PFSK-1 (cell line): ENCODE measurements around the gene IFNGR2.

Source experiments
- FOXP2 ChIP-seq: optimal IDR thresholded peaks from 2 replicates; pipeline ENCODE3; 2011; ENCODE audit warnings: borderline replicate concordance, control low read depth, inconsistent platforms; ENCODE audit not compliant: insufficient read depth; ENCODE audit errors: extremely low read length, extremely low read depth
- POLR2AphosphoS5 ChIP-seq: IDR thresholded peaks from 2 replicates; pipeline ENCODE4 v1.6.1; 2012; ENCODE audit warnings: low read depth, mild to moderate bottlenecking, control low read depth, low read length, moderate library complexity
- SIN3A ChIP-seq: IDR thresholded peaks from 2 replicates; pipeline ENCODE4 v1.6.1; 2012; ENCODE audit warnings: mild to moderate bottlenecking, low read length, moderate library complexity, borderline replicate concordance; ENCODE audit not compliant: insufficient read depth
- TAF1 ChIP-seq: IDR thresholded peaks from 2 replicates; pipeline ENCODE4 v1.6.1; 2012; ENCODE audit warnings: low read length, control low read depth, borderline replicate concordance; ENCODE audit not compliant: insufficient read depth
- TF ChIP-seq, protein P1 (sequence below), 2 experiments: IDR thresholded peaks; 2 replicates each; pipeline versions ENCODE4 v1.6.1 to v1.8.0; 2011 to 2012; ENCODE audit warnings: low read depth in 2 of 2, low read length in 2 of 2, control low read depth in 1 of 2, inconsistent platforms in 1 of 2, mild to moderate bottlenecking in 1 of 2, moderate library complexity in 1 of 2; ENCODE audit not compliant: insufficient read depth in 1 of 2

IFNGR2 gene

DNA sequence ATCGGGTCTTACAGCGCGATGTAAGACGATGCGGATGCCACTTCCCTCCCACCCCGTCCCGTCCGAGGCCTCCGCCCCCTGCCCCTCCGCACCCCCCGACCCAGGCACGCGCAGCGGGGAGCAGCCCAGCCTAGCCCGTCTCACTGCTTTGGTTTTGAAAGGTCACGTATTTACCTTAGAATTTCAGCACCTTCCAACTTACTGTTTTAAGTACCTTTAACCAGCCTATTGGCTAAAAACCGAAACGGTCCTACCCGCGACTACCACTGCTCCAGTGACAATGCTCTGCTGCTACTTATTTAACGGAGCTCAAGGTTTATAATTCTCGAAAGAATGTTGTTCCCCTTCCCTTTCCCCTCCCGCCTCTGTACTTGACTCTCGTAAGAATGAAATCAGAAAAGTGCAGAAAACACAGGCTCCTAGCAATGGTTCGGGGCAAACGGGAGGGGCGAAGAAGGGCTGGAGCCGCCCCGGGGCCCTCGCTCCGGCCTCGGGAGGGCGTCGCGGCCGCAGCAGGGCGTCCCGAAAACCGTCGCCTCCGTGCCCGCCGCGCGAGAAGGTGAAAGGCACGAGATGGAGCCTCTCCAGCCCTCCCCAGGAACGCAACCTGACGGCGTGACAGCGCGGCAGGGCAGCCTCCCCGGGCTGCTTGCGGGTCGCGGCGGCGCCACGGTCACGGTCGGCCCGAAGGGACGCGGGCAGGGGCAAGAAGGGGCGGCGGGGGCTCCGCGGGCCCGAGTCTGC is 75.9 kb downstream of the IFNGR2 start:
- TF ChIP-seq SIN3A, result no peak
- TF ChIP-seq TAF1, result no peak
- TF ChIP-seq, protein P1, sequence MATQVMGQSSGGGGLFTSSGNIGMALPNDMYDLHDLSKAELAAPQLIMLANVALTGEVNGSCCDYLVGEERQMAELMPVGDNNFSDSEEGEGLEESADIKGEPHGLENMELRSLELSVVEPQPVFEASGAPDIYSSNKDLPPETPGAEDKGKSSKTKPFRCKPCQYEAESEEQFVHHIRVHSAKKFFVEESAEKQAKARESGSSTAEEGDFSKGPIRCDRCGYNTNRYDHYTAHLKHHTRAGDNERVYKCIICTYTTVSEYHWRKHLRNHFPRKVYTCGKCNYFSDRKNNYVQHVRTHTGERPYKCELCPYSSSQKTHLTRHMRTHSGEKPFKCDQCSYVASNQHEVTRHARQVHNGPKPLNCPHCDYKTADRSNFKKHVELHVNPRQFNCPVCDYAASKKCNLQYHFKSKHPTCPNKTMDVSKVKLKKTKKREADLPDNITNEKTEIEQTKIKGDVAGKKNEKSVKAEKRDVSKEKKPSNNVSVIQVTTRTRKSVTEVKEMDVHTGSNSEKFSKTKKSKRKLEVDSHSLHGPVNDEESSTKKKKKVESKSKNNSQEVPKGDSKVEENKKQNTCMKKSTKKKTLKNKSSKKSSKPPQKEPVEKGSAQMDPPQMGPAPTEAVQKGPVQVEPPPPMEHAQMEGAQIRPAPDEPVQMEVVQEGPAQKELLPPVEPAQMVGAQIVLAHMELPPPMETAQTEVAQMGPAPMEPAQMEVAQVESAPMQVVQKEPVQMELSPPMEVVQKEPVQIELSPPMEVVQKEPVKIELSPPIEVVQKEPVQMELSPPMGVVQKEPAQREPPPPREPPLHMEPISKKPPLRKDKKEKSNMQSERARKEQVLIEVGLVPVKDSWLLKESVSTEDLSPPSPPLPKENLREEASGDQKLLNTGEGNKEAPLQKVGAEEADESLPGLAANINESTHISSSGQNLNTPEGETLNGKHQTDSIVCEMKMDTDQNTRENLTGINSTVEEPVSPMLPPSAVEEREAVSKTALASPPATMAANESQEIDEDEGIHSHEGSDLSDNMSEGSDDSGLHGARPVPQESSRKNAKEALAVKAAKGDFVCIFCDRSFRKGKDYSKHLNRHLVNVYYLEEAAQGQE (IDR thresholded peaks at IDR 0.05; ENCODE audit: insufficient read depth in 1 of 2, low read depth in 2 of 2, low read length in 2 of 2), result no peak
- TF ChIP-seq FOXP2, result no peak
- TF ChIP-seq POLR2AphosphoS5, result no peak

DNA sequence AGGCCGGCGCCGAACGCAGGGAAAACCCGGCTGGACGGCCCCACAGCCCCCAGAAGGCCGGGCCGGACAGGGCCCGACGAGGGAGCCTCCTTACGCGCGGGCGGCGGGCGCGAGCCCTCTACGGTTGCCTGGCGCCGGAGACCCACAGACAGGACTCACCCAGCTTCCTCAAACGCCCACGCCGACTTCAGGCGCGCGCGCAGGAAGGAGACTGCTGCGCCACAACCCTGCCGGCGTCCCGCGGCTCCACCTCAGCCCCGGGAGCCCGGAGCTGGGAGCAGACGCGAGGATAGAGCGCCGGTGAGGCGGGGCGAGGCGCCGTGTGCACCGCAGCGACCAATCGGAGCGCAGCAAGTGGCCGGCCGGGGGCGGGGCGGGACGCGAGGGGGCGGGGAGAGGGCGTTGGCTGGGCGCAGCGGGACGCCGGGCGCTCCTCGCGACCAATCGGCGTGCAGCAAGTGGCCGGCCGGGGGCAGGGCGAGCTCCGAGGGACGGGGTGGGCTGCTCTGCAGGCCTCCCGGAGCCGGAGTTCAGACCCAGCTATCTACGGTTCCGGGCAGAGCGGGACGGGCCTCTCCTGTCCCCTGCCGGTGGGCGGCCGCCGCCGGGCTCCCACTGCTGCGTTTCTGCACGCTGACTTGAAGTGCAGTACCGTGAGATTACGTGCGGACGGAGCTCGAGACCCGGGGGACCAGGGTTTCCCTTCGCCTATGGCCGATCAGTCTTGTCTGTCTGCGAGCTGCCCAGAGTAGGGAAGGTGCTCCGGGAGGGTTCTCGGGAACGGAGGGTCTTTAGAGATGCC is 76.7 kb downstream of the IFNGR2 start, which contains the start of gene TMEM50B:
Gene TMEM50B (minus strand): TSS at position 296 of the 802 bp plus-strand sequence. CDS start 11,089 bp downstream, outside the sequence.
- TF ChIP-seq SIN3A (peak; percentile 48; the same call in 1 of the 2 replicates), FOXP2 (peak; percentile 33), POLR2AphosphoS5 (peak; percentile 94), TAF1 (peak; percentile 75)
- TF ChIP-seq, protein P1 (IDR thresholded peaks at IDR 0.05; ENCODE audit: insufficient read depth in 1 of 2, low read depth in 2 of 2, low read length in 2 of 2), result peak in 1 of 2 experiments; percentile 5; a peak in 2 of 4 replicates

DNA sequence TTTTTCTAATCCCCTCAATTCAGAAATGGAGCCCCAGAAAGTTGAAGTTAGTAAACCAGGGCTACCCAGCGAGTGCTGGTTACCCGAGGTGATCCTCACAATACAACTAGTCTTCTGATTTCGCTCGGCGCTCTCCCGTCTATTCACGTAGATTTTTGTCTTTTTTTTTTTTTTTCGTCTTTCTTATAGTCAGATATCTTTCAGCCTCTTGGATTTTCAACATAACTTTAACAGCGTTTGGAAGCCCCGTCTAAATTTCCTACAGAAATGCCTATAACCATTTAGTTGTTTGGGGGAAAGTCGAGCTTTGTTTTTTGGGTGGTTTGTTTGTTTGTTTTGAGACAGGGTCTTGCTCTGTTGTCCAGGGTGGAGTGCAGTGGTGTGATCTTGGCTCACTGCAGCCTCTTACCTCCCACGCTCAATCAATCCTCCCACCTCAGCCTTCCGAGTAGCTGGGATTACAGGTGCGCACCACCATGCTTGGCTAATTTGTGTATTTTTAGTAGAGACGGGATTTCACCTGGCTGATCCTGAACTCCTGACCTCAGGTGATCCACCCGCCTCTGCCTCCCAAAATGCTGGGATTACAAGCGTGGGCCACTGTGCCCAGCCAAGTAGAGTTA is 77.4 kb downstream of the IFNGR2 start:
- TF ChIP-seq, protein P1 (IDR thresholded peaks at IDR 0.05; ENCODE audit: insufficient read depth in 1 of 2, low read depth in 2 of 2, low read length in 2 of 2), result no peak
- TF ChIP-seq TAF1 (no peak), FOXP2 (no peak), POLR2AphosphoS5 (no peak), SIN3A (no peak)

DNA sequence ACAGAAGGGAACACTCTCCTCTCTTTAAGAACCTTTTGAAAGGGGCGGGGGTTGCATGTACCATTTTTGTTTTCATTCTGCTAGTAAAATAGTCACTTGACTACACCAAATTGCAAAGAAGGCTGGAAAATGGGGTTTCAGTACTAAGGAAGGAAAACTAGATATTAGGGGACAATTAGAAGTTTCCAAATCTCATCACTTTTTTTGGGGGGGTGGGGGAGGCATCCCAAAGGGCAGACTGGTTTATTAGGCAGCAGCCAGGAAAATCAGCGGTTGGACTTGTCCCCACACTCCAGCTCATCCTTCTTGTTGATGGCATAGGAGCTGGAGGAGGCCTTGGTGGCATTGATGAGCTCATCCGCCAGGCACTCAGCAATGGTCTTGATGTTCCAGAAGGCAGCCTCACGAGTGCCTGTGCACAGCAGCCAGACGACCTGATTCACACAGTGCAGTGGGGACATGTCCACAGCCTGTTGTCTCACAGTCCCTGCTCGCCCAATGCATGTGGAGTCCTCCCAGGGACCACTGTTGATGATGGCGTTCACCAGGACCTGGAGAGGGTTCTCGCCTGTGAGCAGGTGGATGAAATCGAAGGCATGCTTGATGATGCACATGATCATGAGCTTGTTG is 78.2 kb downstream of the IFNGR2 start:
- TF ChIP-seq, protein P1 (IDR thresholded peaks at IDR 0.05; ENCODE audit: insufficient read depth in 1 of 2, low read depth in 2 of 2, low read length in 2 of 2), result no peak
- TF ChIP-seq SIN3A (no peak), FOXP2 (no peak), POLR2AphosphoS5 (no peak), TAF1 (no peak)
